Spleen (tissue), 13 donors: ENCODE data around the gene TBC1D3L. TPM values are rescaled to one million over a fixed set of nuclear protein-coding genes. Genes with fewer than 3 reads are reported as not detected.
"Not testable (repeated sequence)": the region's sequence is repeated elsewhere in the genome, so short reads cannot be mapped to it uniquely, and the experiment has no call there.

Experiments used
- DNase-seq: peaks from one replicate; pipeline ENCODE4 v3.0.0-alpha.2; 2020
- H3K27ac ChIP-seq, 8 donors: fragments of 200-600 bp; sonication (generic) in 7 of 8; 1 replicate in 4 of 8; 2 replicates in 4 of 8; pipeline versions ENCODE4 v1.5.0 to v1.8.0; 2016 to 2021; ENCODE audit warnings: inconsistent platforms in 4 of 8, mild to moderate bottlenecking in 4 of 8, moderate library complexity in 1 of 8
- H3K27me3 ChIP-seq, 7 donors: fragments of 200-600 bp; sonication (generic) in 6 of 7; replicated peaks in 1 of 7; 1 replicate in 4 of 7; 2 replicates in 3 of 7; pipeline versions ENCODE4 v1.5.0 to v1.8.0; 2016 to 2021; ENCODE audit warnings: inconsistent platforms in 3 of 7, mild to moderate bottlenecking in 1 of 7
- H3K36me3 ChIP-seq, 6 donors: fragments of 200-600 bp; sonication (generic) in 5 of 6; 1 replicate in 4 of 6; 2 replicates in 2 of 6; pipeline versions ENCODE4 v1.5.0 to v1.8.0; 2016 to 2021; ENCODE audit warnings: inconsistent platforms in 2 of 6
- H3K4me1 ChIP-seq, 6 donors: fragments of 200-600 bp; sonication (generic) in 5 of 6; 1 replicate in 3 of 6; 2 replicates in 3 of 6; pipeline versions ENCODE4 v1.5.0 to v1.8.0; 2016 to 2021; ENCODE audit warnings: inconsistent platforms in 3 of 6
- H3K4me3 ChIP-seq, 8 donors: fragments of 200-600 bp; sonication (generic) in 7 of 8; 1 replicate in 4 of 8; 2 replicates in 4 of 8; pipeline versions ENCODE4 v1.5.0 to v1.8.0; 2016 to 2021; ENCODE audit warnings: inconsistent platforms in 4 of 8, mild to moderate bottlenecking in 4 of 8, moderate library complexity in 2 of 8
- H3K9me3 ChIP-seq, 8 donors: fragments of 200-600 bp; sonication (generic) in 7 of 8; 1 replicate in 4 of 8; 2 replicates in 4 of 8; pipeline versions ENCODE4 v1.5.0 to v1.8.0; 2016 to 2021; ENCODE audit warnings: inconsistent platforms in 4 of 8
- WGBS, 5 donors: extraction: QIAGEN DNeasy Blood & Tissue Kit in 3 of 5; methylation state at CpG; one replicate each; pipeline versions ENCODE4 v1.1.5 to v1.1.7; 2013 to 2018; 5-methylcytosine and 5-hydroxymethylcytosine counted together
- intact Hi-C: fragments of 100-400 bp; cut with DNase I; formaldehyde crosslinking; loops from one replicate; pipeline ENCODE4 v1.15.0; 2023; ENCODE audit warnings: low total_unique reads
- long read RNA-seq, 2 donors: transcript quantifications; one replicate each; lab custom pipeline, GENCODE V29; 2026
- polyA plus RNA-seq, 3 donors: library from polyadenylated mRNA; stranded (reverse); fragments of 200-250 nt; gene quantifications; one replicate each; pipeline ENCODE4 v1.2.1, GENCODE V29; 2013
- small RNA-seq, 4 donors: library from RNA; depleted of rRNA; stranded (forward); fragments of <200 nt; gene quantifications; one replicate each; pipeline ENCODE3, GENCODE V24; 2016
- total RNA-seq, 7 donors: library from RNA; depleted of rRNA in 3 of 7; stranded (reverse); fragments of >200 nt in 3 of 7; fragmentation: NEBNext Ultra II Directional in 4 of 7; extraction: Animal tissue kit (Norgen Biotek cat#: 25700) in 4 of 7; gene quantifications; one replicate each; pipeline versions ENCODE4 v1.1.0 to v1.2.1, GENCODE V29; 2016 to 2021
- donor health status: healthy with polysubstance abuse.
- donor health status: DM: no; HTN: no; CAD: no; lungs with moderate emphysema.
- donor health status: DM: no; HTN: no; CAD: no.
- donor health status: Bipolar disorder and iron deficiency.
- donor health status: healthy.
- donor health status: DM: no; HTN: no; CAD: no.
- donor health status: DM: yes; HTN: yes; CAD: no.

TBC1D3L gene
- 10 to 100 TPM in 6 of 7 donors, 1 to 10 TPM in 1; 7.4 to 29.9 (median 21.3) TPM for total RNA-seq
- 10 to 100 TPM in 2 of 3 donors, 1 to 10 TPM in 1; 8.1 to 31.3 (median 14.2) TPM for polyA plus RNA-seq
- long read RNA-seq, donor 1 = 0 reads
- long read RNA-seq, donor 2 = 0 reads

- H3K27ac ChIP-seq, H3K4me1 ChIP-seq, H3K4me3 ChIP-seq, intact Hi-C loops, H3K9me3 ChIP-seq, H3K27me3 ChIP-seq, H3K36me3 ChIP-seq, DNase-seq: not testable (repeated sequence)
- WGBS, 5 donors = no CpG with 5 or more reads among the region's 11 CpGs
Measured at GRCh38 chr17:37988960-37989359, at the start of gene TBC1D3L. TBC1D3L (minus strand) TSS chr17:37989060; CDS start chr17:37987520, 1,540 bp downstream.

- H3K4me3 ChIP-seq, intact Hi-C loops: not testable (repeated sequence)
- no CpG with 5 or more reads among the region's 11 CpGs for WGBS, 5 donors
Measured at GRCh38 chr17:38003676-38004075, 14.8 kb upstream of the TBC1D3L start, which contains the start of gene TBC1D3D. TBC1D3D (plus strand) TSS chr17:38003976; CDS start chr17:38005561, 1,585 bp downstream.

More at GRCh38 chr17:38003676-38004075, 14.8 kb upstream of the TBC1D3L start, which contains the start of gene TBC1D3D:
- not testable (repeated sequence) for DNase-seq, H3K9me3 ChIP-seq, H3K36me3 ChIP-seq, H3K27ac ChIP-seq, H3K27me3 ChIP-seq, H3K4me1 ChIP-seq

Small RNA genes within 50 kb of the gene (small RNA-seq; reads per million reads assigned to genes)
- gene RF00001 = 0 reads per million in 4 donors

Other genes starting within 250 kb of the TBC1D3L start
- gene HNF1B, start 244.0 kb downstream of the TBC1D3L start, total RNA-seq = not detected
- gene HNF1B, start 244.0 kb downstream of the TBC1D3L start, polyA plus RNA-seq = under 1 TPM; 0.06 to 0.12 (median 0.07) TPM
- not detected for gene TBC1D3K, start 64.6 kb downstream of the TBC1D3L start, total RNA-seq
- gene TBC1D3K, start 64.6 kb downstream of the TBC1D3L start, polyA plus RNA-seq = under 1 TPM in 1 of 3 donors, not detected in 2; 0.03 TPM
- under 1 TPM in 3 of 7 donors, not detected in 4; 0.37 to 0.79 (median 0.51) TPM for gene TBC1D3D, start 14.9 kb upstream of the TBC1D3L start, total RNA-seq
- gene TBC1D3D, start 14.9 kb upstream of the TBC1D3L start, polyA plus RNA-seq = under 1 TPM in 1 of 3 donors, not detected in 2; 0.10 TPM
- 1 to 10 TPM in 1 of 7 donors, under 1 TPM in 1, not detected in 5; 0.52 to 8.0 TPM for gene TBC1D3C, start 79.6 kb upstream of the TBC1D3L start, total RNA-seq
- gene TBC1D3C, start 79.6 kb upstream of the TBC1D3L start, polyA plus RNA-seq = 1 to 10 TPM in 1 of 3 donors, not detected in 2; 2.8 TPM
- gene TBC1D3E, start 138.9 kb upstream of the TBC1D3L start, total RNA-seq = not detected
- gene TBC1D3E, start 138.9 kb upstream of the TBC1D3L start, polyA plus RNA-seq = under 1 TPM in 1 of 3 donors, not detected in 2; 0.13 TPM
- gene TBC1D3, start 203.5 kb upstream of the TBC1D3L start, total RNA-seq = not detected
- not detected for gene TBC1D3, start 203.5 kb upstream of the TBC1D3L start, polyA plus RNA-seq